D721Med (cell line): Measurements from ENCODE around the gene ATP2B2.
A peak's percentile ranks its signal among the peaks of the same experiment; 100 is the strongest.

ENCODE experiments used
- DNase-seq: peaks from one replicate; pipeline ENCODE4 v3.0.0; 2011; ENCODE audit warnings: low spot score; ENCODE audit not compliant: insufficient read length
- FAIRE-seq: peaks from 2 replicates; lab custom pipeline; 2011; peaks lifted over from hg19 to GRCh38; lab: Jason Lieb, UNC
- TF ChIP-seq, protein P1 (sequence below): IDR thresholded peaks from 2 replicates; pipeline ENCODE4 v1.5.1; 2012; ENCODE audit warnings: mild to moderate bottlenecking, control low read depth; ENCODE audit not compliant: insufficient read depth; ENCODE audit errors: missing control alignments

The ATP2B2 gene

DNA sequence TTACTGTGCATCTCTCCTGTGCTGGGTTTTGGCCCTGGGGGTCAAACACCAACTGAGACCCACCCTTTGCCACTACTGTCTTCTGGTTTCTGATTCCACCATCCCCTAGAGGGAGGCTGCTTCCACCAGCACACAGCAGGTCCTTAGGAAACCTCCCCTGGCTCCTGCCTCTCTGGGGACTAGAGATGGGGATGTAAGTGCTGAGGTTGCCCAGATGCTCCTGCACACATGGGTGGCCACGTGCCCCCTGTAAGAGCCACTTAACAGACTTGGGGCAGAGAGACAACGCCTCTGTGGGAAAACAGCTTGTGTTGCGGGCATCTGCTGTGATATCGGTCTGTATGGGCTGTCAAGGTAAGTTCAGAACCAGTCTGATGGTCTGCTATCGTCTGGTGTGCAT is 83.4 kb downstream of the ATP2B2 start:
- no peak for FAIRE-seq
- no peak for DNase-seq
- TF ChIP-seq, protein P1, sequence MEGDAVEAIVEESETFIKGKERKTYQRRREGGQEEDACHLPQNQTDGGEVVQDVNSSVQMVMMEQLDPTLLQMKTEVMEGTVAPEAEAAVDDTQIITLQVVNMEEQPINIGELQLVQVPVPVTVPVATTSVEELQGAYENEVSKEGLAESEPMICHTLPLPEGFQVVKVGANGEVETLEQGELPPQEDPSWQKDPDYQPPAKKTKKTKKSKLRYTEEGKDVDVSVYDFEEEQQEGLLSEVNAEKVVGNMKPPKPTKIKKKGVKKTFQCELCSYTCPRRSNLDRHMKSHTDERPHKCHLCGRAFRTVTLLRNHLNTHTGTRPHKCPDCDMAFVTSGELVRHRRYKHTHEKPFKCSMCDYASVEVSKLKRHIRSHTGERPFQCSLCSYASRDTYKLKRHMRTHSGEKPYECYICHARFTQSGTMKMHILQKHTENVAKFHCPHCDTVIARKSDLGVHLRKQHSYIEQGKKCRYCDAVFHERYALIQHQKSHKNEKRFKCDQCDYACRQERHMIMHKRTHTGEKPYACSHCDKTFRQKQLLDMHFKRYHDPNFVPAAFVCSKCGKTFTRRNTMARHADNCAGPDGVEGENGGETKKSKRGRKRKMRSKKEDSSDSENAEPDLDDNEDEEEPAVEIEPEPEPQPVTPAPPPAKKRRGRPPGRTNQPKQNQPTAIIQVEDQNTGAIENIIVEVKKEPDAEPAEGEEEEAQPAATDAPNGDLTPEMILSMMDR = no peak

DNA sequence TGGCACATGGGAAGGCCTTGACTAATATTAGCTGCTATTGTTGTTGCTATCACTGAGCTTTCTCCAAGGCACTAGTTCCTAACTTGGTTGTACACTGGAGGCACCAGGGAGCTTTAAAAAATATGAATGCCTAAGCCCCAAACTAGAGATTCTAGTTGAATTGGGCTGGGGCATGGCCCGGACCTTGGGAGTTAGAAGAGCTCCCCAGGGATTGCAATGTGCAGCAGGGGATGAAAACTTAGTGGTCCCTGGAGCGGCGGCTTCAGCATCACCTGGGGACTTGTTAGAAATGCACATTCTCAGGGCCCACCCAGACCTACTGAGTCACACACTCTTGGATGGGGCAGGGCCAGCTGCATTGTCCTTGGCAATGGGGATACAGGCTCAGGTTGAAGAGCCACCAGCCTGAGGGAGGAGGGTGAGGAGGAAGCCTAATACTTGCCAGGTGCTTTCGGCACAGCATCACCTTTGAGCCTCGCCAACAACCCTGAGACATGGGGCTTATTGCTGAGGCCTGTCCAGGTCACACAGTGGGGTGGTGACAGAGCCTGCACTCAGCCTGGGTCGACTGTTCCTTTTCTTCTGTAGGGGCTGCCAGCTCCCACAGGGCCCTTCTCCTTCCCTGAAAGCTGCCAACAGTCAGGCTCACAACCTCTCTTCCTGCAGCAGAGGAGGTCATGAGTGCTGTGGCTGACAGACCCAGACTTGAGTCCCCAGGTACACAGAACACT is 84.5 kb downstream of the ATP2B2 start:
- TF ChIP-seq, protein P1 = no peak
- no peak for FAIRE-seq
- DNase-seq = no peak

DNA sequence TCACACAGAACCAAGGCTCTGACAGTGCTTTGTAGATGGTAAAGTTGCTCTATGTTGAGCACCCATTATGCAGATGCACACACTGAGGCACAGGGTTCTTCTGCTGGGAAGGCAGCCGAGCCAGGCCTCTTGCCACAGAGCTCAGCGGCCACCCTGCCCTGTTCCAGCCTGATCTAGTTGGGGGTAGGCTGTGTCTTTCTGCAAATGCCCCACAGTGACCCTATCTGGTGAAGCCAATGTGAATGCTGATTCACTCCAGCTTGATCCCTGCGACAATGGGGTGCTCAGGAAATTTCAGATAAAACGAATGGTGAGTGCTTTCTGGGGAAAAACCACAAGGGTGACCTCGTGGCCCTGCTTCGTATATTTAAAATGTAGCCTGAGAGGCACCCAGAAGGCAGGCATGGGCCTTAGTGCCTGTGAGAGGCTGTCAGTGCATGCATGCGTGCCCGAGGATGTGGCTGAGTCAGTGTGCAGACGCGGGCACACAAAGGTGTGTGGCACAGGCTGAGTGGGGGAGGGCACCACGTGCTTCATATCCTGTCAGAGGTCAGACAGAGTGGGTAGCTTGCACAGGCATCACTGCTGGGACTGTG is 85.7 kb downstream of the ATP2B2 start:
- no peak for DNase-seq
- TF ChIP-seq, protein P1 = no peak
- no peak for FAIRE-seq

DNA sequence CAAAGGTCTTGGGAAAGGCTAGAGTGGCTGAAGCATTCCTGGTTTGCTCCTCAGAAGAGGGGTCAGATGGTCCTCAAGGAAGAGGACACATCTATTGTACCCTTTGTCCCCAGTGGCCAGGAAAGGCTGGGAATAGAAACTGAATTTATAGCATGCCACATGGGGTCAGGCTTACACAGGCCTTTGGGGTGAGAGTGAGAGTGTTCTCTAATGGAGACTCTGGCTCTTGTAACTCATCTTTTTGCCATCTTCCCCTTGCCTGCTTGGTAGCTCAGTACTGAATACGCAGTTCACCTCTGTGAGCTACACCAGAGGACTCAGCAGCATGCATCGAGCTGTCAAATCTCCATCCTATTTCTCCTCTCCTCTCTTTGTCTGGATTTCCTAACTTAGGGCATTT is 87.5 kb downstream of the ATP2B2 start:
- TF ChIP-seq, protein P1 = peak; percentile 31
- DNase-seq (no peak), FAIRE-seq (no peak)

DNA sequence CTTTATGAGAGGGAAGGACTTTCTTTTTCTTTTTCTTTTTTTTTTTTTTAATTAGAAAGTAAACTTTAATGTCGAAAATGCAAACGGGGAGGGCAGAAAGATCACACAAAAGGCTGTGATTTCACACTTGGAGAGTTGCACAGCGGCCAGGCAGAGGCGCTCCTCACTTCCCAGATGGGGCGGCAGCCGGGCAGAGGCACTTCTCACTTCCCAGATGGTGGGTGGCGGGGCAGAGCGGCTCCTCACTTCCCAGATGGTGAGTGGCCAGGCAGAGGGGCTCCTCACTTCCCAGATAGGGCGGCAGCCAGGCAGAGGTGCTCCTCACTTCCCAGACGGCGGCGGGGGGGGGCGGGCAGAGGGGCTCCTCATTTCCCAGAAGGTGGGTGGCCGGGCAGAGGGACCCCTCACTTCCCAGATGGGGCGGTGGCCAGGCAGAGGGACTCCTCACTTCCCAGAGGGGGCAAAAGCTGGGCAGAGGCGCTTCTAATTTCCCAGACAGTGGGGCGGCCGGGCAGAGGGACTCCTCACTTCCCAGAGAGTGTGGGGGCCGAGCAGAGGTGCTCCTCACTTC is 88.6 kb downstream of the ATP2B2 start:
- TF ChIP-seq, protein P1 = peak; percentile 34
- DNase-seq = no peak
- no peak for FAIRE-seq

DNA sequence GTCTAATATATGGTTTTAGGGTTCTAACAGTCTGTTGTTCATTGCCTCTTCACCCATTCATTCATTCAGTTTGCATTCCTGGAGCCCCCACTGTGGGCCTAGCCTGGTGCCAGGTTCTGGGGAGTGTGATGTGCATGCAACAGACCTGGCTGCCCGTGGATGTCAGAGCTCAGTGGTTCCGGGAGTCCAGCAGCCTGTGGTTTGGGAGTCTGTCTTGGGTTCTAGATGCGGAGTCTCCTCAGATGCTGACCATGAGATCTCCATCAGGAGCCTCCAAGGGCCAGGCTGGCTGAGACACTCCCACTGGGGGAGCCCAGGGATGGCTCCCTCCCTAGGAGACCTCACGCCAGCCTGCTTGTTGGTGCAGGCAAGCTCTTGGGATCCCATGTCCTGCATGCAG is 92.3 kb downstream of the ATP2B2 start:
- TF ChIP-seq, protein P1 = no peak
- no peak for FAIRE-seq
- no peak for DNase-seq

DNA sequence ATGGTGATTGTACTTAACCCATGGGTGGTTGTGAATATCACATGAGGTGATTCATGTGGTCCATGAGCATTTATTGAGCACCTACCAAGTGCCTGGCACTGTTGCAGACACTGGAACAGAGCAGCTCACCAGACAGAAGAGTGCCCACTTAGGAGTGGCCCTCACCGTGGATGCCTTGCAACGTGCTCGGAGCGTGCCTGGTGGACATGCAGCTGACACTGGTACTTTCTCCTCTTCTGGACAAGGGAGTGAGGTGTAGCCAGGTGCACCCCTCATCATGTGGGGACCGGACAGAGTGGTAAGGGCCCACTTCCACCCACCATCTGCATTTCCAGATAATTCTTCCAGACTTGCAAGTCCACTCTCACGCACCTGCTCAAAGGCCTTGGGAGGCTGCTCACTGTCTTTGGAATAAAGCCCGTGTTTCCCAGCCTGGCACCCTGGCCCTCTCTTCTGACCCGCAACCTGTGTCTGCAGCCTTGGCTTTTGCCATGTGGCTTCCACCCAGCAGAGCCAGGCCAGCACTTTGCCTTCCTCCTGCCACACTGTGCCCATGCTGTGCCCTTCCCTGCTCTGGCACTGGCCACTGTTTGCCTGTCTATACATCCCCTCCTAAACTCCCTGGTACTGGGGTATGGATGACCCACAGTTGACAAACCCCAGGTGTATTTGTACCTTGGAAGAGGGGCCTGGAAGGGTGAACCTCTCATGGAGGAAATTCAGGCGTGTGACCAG is 93.6 kb downstream of the ATP2B2 start:
- DNase-seq = no peak
- TF ChIP-seq, protein P1 = no peak
- no peak for FAIRE-seq
